Mammary epithelial cell (primary cell): ENCODE measurements around the gene NEK6.

ENCODE experiments used
- CTCF ChIP-seq, 2 donors: IDR thresholded peaks in 1 of 2; conservative IDR thresholded peaks in 1 of 2; 2 replicates each; pipeline ENCODE4 v1.5.1; 2011 to 2012; ENCODE audit warnings: inconsistent platforms in 2 of 2, low read length in 2 of 2, mild to moderate bottlenecking in 2 of 2, control low read depth in 1 of 2, low read depth in 1 of 2; ENCODE audit not compliant: insufficient read depth in 1 of 2; ENCODE audit errors: extremely low read depth in 1 of 2
- EZH2 ChIP-seq: IDR thresholded peaks from 2 replicates; pipeline ENCODE4 v1.6.1; 2012; ENCODE audit warnings: low read length, inconsistent platforms, borderline replicate concordance

GRCh38 chr9:124270504-124271335 lies 13.0 kb downstream of the NEK6 start:
- TF ChIP-seq CTCF (conservative IDR thresholded peaks at IDR 0.05 in 1 of 2, IDR thresholded peaks at IDR 0.05 in 1 of 2; ENCODE audit: extremely low read depth in 1 of 2, insufficient read depth in 1 of 2, low read depth in 1 of 2, low read length in 2 of 2) (no peak), EZH2 (no peak)
